NCI-H226 (cell line): ENCODE results near the gene BHLHE23.

Experiments
- DNase-seq: peaks from one replicate; pipeline ENCODE4 v3.0.0-alpha.2; 2015

BHLHE23 gene

GRCh38 chr20:62987114-62987513 is 19.6 kb downstream of the BHLHE23 start:
- no peak for DNase-seq

- no peak for DNase-seq
Measured at GRCh38 chr20:62986257-62986800, 20.4 kb downstream of the BHLHE23 start.

GRCh38 chr20:62985444-62985778 is 21.4 kb downstream of the BHLHE23 start:
- DNase-seq: no peak

- DNase-seq: no peak
Measured at GRCh38 chr20:62984666-62985443, 21.9 kb downstream of the BHLHE23 start.

- no peak for DNase-seq
Measured at GRCh38 chr20:62983210-62983609, 23.6 kb downstream of the BHLHE23 start.

- no peak for DNase-seq
Measured at GRCh38 chr20:62982124-62983075, 24.4 kb downstream of the BHLHE23 start.

- DNase-seq: no peak
Measured at GRCh38 chr20:62980970-62981369, 25.8 kb downstream of the BHLHE23 start.

- DNase-seq: no peak
Measured at GRCh38 chr20:62980380-62980960, 26.3 kb downstream of the BHLHE23 start.

GRCh38 chr20:62979876-62980373 is 26.8 kb downstream of the BHLHE23 start:
- DNase-seq: no peak

GRCh38 chr20:62979310-62979709 is 27.5 kb downstream of the BHLHE23 start:
- DNase-seq: no peak

GRCh38 chr20:62978561-62978943 is 28.2 kb downstream of the BHLHE23 start:
- DNase-seq: no peak

- no peak for DNase-seq
Measured at GRCh38 chr20:62977613-62978560, 28.9 kb downstream of the BHLHE23 start.

- DNase-seq: no peak
Measured at GRCh38 chr20:62976886-62977285, 29.9 kb downstream of the BHLHE23 start.

- no peak for DNase-seq
Measured at GRCh38 chr20:62975812-62976508, 30.8 kb downstream of the BHLHE23 start.

- no peak for DNase-seq
Measured at GRCh38 chr20:62975251-62975760, 31.5 kb downstream of the BHLHE23 start.

GRCh38 chr20:62972845-62973745 is 33.7 kb downstream of the BHLHE23 start:
- no peak for DNase-seq

GRCh38 chr20:62971950-62972844 is 34.6 kb downstream of the BHLHE23 start:
- DNase-seq: peak; percentile 68

GRCh38 chr20:62971211-62971949 is 35.4 kb downstream of the BHLHE23 start:
- no peak for DNase-seq
